GM21381 (cell line): ENCODE results near the gene BICD1.

Source experiments
- ATAC-seq: cut with Tn5 transposase; IDR thresholded peaks from one replicate; pipeline ENCODE4 v1.9.1; 2021; ENCODE audit warnings: mild to moderate bottlenecking, moderate library complexity; ENCODE audit not compliant: unreplicated experiment

Gene BICD1

GRCh38 chr12:32331133-32331532, 224.5 kb downstream of the BICD1 start:
- no peak for ATAC-seq

GRCh38 chr12:32332446-32332845, 225.8 kb downstream of the BICD1 start:
- no peak for ATAC-seq

- peak; percentile 62 for ATAC-seq
Measured at GRCh38 chr12:32334371-32334777, 227.7 kb downstream of the BICD1 start.

- ATAC-seq: no peak
Measured at GRCh38 chr12:32336261-32336660, 229.6 kb downstream of the BICD1 start.

- ATAC-seq: no peak
Measured at GRCh38 chr12:32343496-32343895, 236.8 kb downstream of the BICD1 start.

- no peak for ATAC-seq
Measured at GRCh38 chr12:32344047-32344446, 237.4 kb downstream of the BICD1 start.

- no peak for ATAC-seq
Measured at GRCh38 chr12:32353540-32353939, 246.9 kb downstream of the BICD1 start.

- ATAC-seq: no peak
Measured at GRCh38 chr12:32357601-32358249, 251.1 kb downstream of the BICD1 start.

- ATAC-seq: no peak
Measured at GRCh38 chr12:32360956-32361355, 254.3 kb downstream of the BICD1 start.

GRCh38 chr12:32362892-32363291, 256.2 kb downstream of the BICD1 start:
- ATAC-seq: no peak

- peak; percentile 72 for ATAC-seq
Measured at GRCh38 chr12:32365473-32366064, 258.9 kb downstream of the BICD1 start.

- no peak for ATAC-seq
Measured at GRCh38 chr12:32366714-32367113, 260.1 kb downstream of the BICD1 start.

- no peak for ATAC-seq
Measured at GRCh38 chr12:32367381-32367780, 260.7 kb downstream of the BICD1 start.

- ATAC-seq: no peak
Measured at GRCh38 chr12:32369202-32369601, 262.6 kb downstream of the BICD1 start.

GRCh38 chr12:32377344-32378055, 270.9 kb downstream of the BICD1 start:
- no peak for ATAC-seq

- no peak for ATAC-seq
Measured at GRCh38 chr12:32379213-32379612, 272.6 kb downstream of the BICD1 start.

- no peak for ATAC-seq
Measured at GRCh38 chr12:32379667-32380066, 273.0 kb downstream of the BICD1 start.

- ATAC-seq: no peak
Measured at GRCh38 chr12:32382226-32382625, 275.6 kb downstream of the BICD1 start.

GRCh38 chr12:32390572-32391219, 284.0 kb downstream of the BICD1 start:
- ATAC-seq: peak; percentile 54

GRCh38 chr12:32395026-32395425, 288.4 kb downstream of the BICD1 start:
- no peak for ATAC-seq

GRCh38 chr12:32397696-32398095, 291.0 kb downstream of the BICD1 start:
- ATAC-seq: no peak

GRCh38 chr12:32398181-32398580, 291.5 kb downstream of the BICD1 start:
- no peak for ATAC-seq
